AG09319 (cell line): ENCODE data around the gene SOX15.

ENCODE experiments used
- DNase-seq: peaks from one replicate; pipeline ENCODE4 v3.0.0-alpha.2; 2010; ENCODE audit warnings: low read depth; ENCODE audit errors: extremely low read depth
- TF ChIP-seq, protein P1 (sequence below): IDR thresholded peaks from 2 replicates; pipeline ENCODE4 v1.5.1; 2011; ENCODE audit warnings: low read depth, mild to moderate bottlenecking, inconsistent platforms, low read length, moderate library complexity

Gene SOX15

GRCh38 chr17:7589891-7590691, at the start of gene SOX15:
TSS of gene SOX15 (minus strand) at chr17:7590094. CDS start at chr17:7589676, 418 bp downstream.
- TF ChIP-seq, protein P1, sequence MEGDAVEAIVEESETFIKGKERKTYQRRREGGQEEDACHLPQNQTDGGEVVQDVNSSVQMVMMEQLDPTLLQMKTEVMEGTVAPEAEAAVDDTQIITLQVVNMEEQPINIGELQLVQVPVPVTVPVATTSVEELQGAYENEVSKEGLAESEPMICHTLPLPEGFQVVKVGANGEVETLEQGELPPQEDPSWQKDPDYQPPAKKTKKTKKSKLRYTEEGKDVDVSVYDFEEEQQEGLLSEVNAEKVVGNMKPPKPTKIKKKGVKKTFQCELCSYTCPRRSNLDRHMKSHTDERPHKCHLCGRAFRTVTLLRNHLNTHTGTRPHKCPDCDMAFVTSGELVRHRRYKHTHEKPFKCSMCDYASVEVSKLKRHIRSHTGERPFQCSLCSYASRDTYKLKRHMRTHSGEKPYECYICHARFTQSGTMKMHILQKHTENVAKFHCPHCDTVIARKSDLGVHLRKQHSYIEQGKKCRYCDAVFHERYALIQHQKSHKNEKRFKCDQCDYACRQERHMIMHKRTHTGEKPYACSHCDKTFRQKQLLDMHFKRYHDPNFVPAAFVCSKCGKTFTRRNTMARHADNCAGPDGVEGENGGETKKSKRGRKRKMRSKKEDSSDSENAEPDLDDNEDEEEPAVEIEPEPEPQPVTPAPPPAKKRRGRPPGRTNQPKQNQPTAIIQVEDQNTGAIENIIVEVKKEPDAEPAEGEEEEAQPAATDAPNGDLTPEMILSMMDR: no peak
- DNase-seq: no peak

- DNase-seq: no peak
- TF ChIP-seq, protein P1: no peak
Measured at GRCh38 chr17:7636163-7636562, 46.3 kb upstream of the SOX15 start.

DNA sequence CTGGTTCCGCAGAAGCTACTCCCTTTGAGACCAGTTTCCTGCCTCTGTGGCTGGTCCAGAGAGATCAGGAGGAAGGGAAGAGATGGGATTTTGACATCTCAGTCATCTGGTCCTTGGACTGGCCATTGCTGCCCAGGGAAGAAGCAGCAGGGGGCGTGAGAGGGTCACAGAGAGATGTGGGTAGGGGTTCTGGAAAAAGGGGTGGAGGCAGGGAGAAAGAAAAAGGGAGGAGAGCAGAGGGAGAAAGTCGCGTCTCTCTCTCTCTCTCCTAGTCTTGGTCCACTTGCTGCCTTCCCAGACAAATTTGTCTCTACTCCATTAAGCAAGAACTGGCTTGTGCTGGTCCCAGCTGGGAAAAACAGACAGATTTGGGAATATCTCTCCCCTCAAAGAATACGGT, 44.5 kb upstream of the SOX15 start:
- TF ChIP-seq, protein P1: peak; percentile 54
- no peak for DNase-seq

DNA sequence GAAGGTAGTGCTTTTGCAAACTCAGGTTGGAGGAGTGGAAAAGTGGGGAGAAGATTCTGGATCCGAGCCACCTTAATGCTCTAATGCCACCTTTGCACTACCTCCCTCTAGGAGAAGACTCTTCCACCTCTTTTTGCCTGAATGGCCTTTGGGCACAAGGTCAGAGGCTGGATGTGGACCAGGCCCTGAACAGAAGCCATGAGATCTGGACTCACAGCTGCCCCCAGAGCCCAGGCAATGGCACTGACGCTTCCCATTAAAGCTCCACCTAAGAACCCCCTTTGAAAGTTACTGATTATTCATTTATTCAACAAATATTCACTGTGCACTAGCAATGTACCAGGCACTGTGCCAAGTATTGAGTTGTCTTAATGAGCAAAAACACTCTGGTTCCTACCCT, 43.2 kb upstream of the SOX15 start:
- no peak for DNase-seq
- TF ChIP-seq, protein P1: no peak

DNA sequence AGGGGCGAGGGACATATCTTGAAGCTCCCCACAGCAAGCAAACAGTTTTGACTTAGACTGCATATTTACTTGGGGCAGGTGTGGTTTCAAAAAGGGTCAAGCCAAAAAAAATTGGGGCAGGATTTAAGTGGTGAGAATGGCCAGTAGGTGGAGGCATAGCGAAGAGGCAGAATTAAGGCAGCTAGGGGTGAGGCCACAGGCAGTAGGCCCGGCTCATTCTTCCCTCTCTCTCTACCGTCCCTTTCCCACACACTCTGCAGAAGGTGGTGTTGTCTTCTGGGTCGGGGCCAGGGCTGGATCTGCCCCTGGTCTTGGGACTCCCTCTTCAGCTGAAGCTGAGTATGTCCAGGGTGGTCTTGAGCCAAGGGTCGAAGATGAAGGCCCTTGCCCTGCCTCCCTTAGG, 42.6 kb upstream of the SOX15 start:
- DNase-seq: peak; percentile 24
- TF ChIP-seq, protein P1: peak; percentile 53

DNA sequence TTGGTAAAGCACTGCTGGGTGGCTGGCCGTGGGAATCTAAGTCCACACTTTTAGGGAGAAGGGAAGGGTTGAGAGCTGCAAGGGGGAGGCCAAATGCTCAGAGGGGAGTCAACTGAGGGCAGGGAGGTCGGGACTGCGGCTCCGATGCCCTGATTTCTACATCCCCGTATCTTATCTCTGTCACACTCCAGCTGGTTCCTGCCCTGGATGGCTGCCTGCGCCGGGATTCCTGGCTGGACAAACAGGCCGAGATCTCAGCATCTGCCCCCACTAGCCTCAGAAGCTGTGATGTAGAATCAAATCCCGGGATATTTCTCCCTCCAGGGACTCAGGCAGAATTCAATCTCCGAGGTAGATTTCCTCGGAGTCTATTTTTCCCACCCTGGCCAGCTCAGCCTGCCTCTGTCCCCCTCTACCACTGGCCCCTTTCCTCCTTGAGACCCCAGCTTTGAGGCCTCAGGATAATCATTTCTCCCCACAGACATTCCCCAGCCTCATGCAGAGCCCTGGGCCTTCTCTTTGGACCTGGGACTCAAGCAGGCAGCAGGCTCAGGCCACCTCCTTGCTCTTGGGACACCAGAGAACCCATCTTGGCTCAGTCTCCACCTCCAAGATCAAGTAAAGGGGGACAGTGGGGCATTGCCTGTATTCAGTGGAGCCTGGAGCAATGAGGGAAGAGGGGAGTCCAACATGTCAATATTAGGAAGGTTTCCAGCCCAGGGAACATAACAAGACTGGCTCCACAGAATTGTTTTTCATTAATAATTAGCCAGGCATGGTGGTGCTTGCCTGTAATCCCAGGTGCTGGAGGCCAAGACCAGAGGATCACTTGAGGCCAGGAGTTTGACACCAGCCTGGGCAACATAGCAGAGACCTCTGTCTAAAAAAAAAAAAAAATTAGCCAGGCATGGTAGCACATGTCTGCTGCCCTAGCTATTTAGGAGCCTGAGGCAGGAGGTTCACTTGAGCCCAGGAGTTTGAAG, 41.8 kb upstream of the SOX15 start:
- TF ChIP-seq, protein P1: no peak
- no peak for DNase-seq
